Measurements from ENCODE around the gene RTEL1.

GRCh38 chr20:63659370-63659769, 1.3 kb downstream of the RTEL1 start:
- TF ChIP-seq CTCF (IDR thresholded peaks at IDR 0.05; ENCODE audit: borderline replicate concordance, extremely low read depth, low read length, poor library complexity, severe bottlenecking) (no peak), EZH2 (IDR thresholded peaks at IDR 0.05; ENCODE audit: borderline replicate concordance, low read depth, low read length, severe bottlenecking) (no peak)

Measured in DND-41 (cell line).